ENCODE measurements around the gene GNAS-AS1. TPM values are rescaled to one million over a fixed set of nuclear protein-coding genes. Genes with fewer than 3 reads are reported as not detected.

GNAS-AS1 gene
- total RNA-seq, 6 experiments from 2014 or later, result 1.0 to 1.5 (median 1.3) TPM

DNA sequence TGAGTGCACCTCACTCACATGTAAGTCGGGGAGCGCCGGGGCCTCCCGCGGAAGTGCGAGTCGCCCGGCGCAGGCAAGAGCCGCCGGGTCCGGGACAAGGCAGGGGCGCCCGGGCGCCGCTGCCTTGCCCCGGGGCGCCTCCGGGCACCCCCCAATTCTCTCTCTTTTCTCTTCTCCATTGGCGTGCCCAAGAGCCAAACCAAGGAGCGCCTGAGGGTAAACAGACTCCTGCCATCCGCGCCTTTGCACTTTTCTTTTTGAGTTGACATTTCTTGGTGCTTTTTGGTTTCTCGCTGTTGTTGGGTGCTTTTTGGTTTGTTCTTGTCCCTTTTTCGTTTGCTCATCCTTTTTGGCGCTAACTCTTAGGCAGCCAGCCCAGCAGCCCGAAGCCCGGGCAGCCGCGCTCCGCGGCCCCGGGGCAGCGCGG lies 38.6 kb upstream of the GNAS-AS1 start:
- Mint-ChIP-seq H3K36me3 (ENCODE audit: low read depth) (peaks cover 7% of the 10 kb centered on the region), H3K9me3 (no peaks in the 10 kb centered on the region), H3K27ac (peak overlapping the region; percentile 76), H3K27me3 (ENCODE audit: insufficient read depth) (peaks cover 4% of the 10 kb centered on the region), H3K4me1 (ENCODE audit: low read depth) (peaks cover 13% of the 10 kb centered on the region), H3K4me3 (peak overlapping the region; percentile 86)
- no peak for TF ChIP-seq CTCF (IDR thresholded peaks at IDR 0.05)
- no peak for DNase-seq

- Mint-ChIP-seq H3K27me3 (ENCODE audit: insufficient read depth) (peaks cover 4% of the 10 kb centered on the region), H3K9me3 (no peaks in the 10 kb centered on the region), H3K4me3 (peak overlapping the region; percentile 86), H3K27ac (no peak overlapping the region), H3K4me1 (ENCODE audit: low read depth) (peaks cover 8% of the 10 kb centered on the region), H3K36me3 (ENCODE audit: low read depth) (peaks cover 7% of the 10 kb centered on the region)
- TF ChIP-seq CTCF (IDR thresholded peaks at IDR 0.05), result no peak
- DNase-seq, result peak; percentile 67
These were observed 38.0 kb upstream of the GNAS-AS1 start for GRCh38 chr20:58888521-58889333.

DNA sequence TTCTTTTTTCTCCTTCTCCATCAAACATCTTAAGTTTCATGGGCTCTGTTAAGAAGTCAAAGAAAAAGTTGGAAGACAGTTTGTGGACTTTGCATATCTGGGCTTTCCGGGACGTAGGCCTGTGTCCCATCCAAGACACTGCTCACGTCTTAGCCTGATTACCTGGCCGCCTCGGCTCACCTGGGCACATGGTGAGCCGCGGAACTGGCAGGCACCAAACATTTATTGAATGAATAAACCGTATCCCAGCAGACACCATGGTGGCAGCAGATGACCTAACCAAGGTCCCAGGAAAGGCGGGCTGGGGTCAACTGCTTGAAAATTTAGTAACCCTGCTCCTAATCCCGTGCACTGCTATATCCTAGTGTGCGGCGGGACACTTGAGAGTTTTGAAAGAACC lies 37.4 kb upstream of the GNAS-AS1 start:
- no peak for DNase-seq
- H3K4me1 Mint-ChIP-seq (ENCODE audit: low read depth), result peaks cover 8% of the 10 kb centered on the region
- H3K27me3 Mint-ChIP-seq (ENCODE audit: insufficient read depth), result peaks cover 8% of the 10 kb centered on the region
- H3K36me3 Mint-ChIP-seq (ENCODE audit: low read depth), result peaks cover 7% of the 10 kb centered on the region
- no peak overlapping the region for H3K27ac Mint-ChIP-seq
- no peak for TF ChIP-seq CTCF (IDR thresholded peaks at IDR 0.05)
- H3K9me3 Mint-ChIP-seq, result no peaks in the 10 kb centered on the region
- peak overlapping the region; percentile 86 for H3K4me3 Mint-ChIP-seq

DNA sequence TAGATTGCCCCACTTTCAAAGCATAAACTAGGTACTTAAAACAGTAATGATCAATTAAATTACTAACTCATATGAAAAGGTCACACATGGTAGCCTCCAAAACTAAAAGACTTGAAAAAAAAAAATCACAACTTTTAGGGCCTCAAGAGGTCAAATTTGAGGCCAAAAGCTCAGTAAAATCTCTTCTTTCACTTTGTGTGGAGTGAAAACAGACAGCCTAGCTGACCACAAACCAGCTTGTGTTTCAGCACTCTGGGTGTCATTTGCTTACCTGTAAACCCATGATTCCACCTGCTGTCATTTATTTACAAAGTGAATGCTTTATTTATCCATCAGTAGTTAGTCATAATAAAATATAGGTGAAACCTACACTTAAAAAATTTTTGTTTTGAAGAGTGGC lies 35.8 kb upstream of the GNAS-AS1 start:
- no peak for TF ChIP-seq CTCF (IDR thresholded peaks at IDR 0.05)
- H3K27ac Mint-ChIP-seq, result no peak overlapping the region
- no peak for DNase-seq
- H3K36me3 Mint-ChIP-seq (ENCODE audit: low read depth), result no peaks in the 10 kb centered on the region
- no peak overlapping the region for H3K4me3 Mint-ChIP-seq
- no peaks in the 10 kb centered on the region for H3K9me3 Mint-ChIP-seq
- H3K27me3 Mint-ChIP-seq (ENCODE audit: insufficient read depth), result peaks cover 5% of the 10 kb centered on the region; the same call in 1 of the 2 replicates
- H3K4me1 Mint-ChIP-seq (ENCODE audit: low read depth), result peaks cover 17% of the 10 kb centered on the region

GRCh38 chr20:58884966-58885365 lies 34.3 kb upstream of the GNAS-AS1 start:
- no peak for DNase-seq
- Mint-ChIP-seq H3K27me3 (ENCODE audit: insufficient read depth) (peaks cover 8% of the 10 kb centered on the region), H3K9me3 (no peaks in the 10 kb centered on the region), H3K4me3 (no peak overlapping the region), H3K36me3 (ENCODE audit: low read depth) (no peaks in the 10 kb centered on the region), H3K27ac (no peak overlapping the region), H3K4me1 (ENCODE audit: low read depth) (peaks cover 21% of the 10 kb centered on the region)
- TF ChIP-seq CTCF (IDR thresholded peaks at IDR 0.05), result no peak
